Prostate gland (tissue), 2 donors: Measurements from ENCODE around the gene OSBPL3. TPM values are rescaled to one million over a fixed set of nuclear protein-coding genes. Genes with fewer than 3 reads are reported as not detected.

Experiments used
- DNase-seq: peaks from one replicate; pipeline ENCODE4 v3.0.0-alpha.2; 2019; ENCODE audit warnings: low spot score
- H3K27ac ChIP-seq, 2 donors: fragments of 200-600 bp; sonication (generic); 2 replicates each; pipeline ENCODE4 v1.5.1; 2017 to 2019
- H3K27me3 ChIP-seq: fragments of 200-600 bp; sonication (generic); replicated peaks from 2 replicates; pipeline ENCODE4 v1.5.1; 2019; ENCODE audit not compliant: insufficient read depth
- H3K36me3 ChIP-seq, 2 donors: fragments of 200-600 bp; sonication (generic); 1 replicate in 1 of 2; 2 replicates in 1 of 2; pipeline versions ENCODE4 v1.5.1 to v1.8.1; 2017 to 2019
- H3K4me1 ChIP-seq: fragments of 200-600 bp; sonication (generic); replicated peaks from 2 replicates; pipeline ENCODE4 v1.5.1; 2019
- H3K4me3 ChIP-seq, 2 donors: fragments of 200-600 bp; sonication (generic); 2 replicates each; pipeline ENCODE4 v1.5.1; 2017 to 2019
- H3K9me3 ChIP-seq: fragments of 200-600 bp; sonication (generic); 2 replicates; pipeline ENCODE4 v1.5.1; 2017
- CTCF ChIP-seq, 4 experiments: fragments of 200-600 bp in 2 of 4; fragments of 450-650 bp in 2 of 4; sonication (generic) in 2 of 4; IDR thresholded peaks; 1 replicate in 3 of 4; 2 replicates in 1 of 4; pipeline ENCODE4 v1.5.1; 2016 to 2019; ENCODE audit warnings: antibody characterized with exemption in 4 of 4, mild to moderate bottlenecking in 2 of 4, moderate library complexity in 2 of 4
- POLR2A ChIP-seq: fragments of 450-650 bp; IDR thresholded peaks from one replicate; pipeline ENCODE4 v1.6.1; 2016; ENCODE audit warnings: antibody characterized with exemption, mild to moderate bottlenecking
- POLR2AphosphoS5 ChIP-seq: sonication (generic); formaldehyde crosslinking; IDR thresholded peaks from one replicate; pipeline ENCODE4 v1.6.1; 2017; ENCODE audit warnings: antibody characterized with exemption
- WGBS: methylation state at CpG from one replicate; pipeline ENCODE4 v1.1.5; 2018; 5-methylcytosine and 5-hydroxymethylcytosine counted together
- intact Hi-C: fragments of 100-400 bp; cut with DNase I; formaldehyde crosslinking; loops from one replicate; pipeline ENCODE4 v1.14.2; 2022
- total RNA-seq, 2 donors: library from RNA; depleted of rRNA; stranded (reverse); fragments of >200 nt; gene quantifications; one replicate each; pipeline ENCODE4 v1.1.0, GENCODE V29; 2016

Gene OSBPL3
- total RNA-seq, 2 donors from 2014 or later, result 3.1 to 6.3 TPM

- DNase-seq, result no peak
- TF ChIP-seq CTCF (IDR thresholded peaks at IDR 0.05) (no peak), POLR2A (no peak), POLR2AphosphoS5 (no peak)
- no peak overlapping the region for H3K27ac ChIP-seq
- no peaks in the 10 kb centered on the region for H3K27me3 ChIP-seq
- H3K4me1 ChIP-seq, result no peaks in the 10 kb centered on the region
- H3K9me3 ChIP-seq, result no peaks in the 10 kb centered on the region
- intact Hi-C loops, result no loop called here
- no peaks in the 10 kb centered on the region for H3K36me3 ChIP-seq
- 83% methylated on average over 12 of the region's 12 CpGs for WGBS
- no peak overlapping the region for H3K4me3 ChIP-seq
Observed at GRCh38 chr7:24755541-24756407, 224.2 kb downstream of the OSBPL3 start.

- no peak for DNase-seq
Observed at GRCh38 chr7:24754906-24755506, 225.0 kb downstream of the OSBPL3 start.

GRCh38 chr7:24752073-24752800, 227.7 kb downstream of the OSBPL3 start:
- 65% methylated on average over 3 of the region's 3 CpGs for WGBS
- intact Hi-C loops, result no loop called here
- H3K27ac ChIP-seq, result no peak overlapping the region

More at GRCh38 chr7:24754906-24755506, 225.0 kb downstream of the OSBPL3 start:
- TF ChIP-seq CTCF (IDR thresholded peaks at IDR 0.05) (no peak), POLR2AphosphoS5 (no peak), POLR2A (no peak)
- H3K4me3 ChIP-seq, result no peak overlapping the region
- H3K4me1 ChIP-seq, result no peaks in the 10 kb centered on the region
- H3K36me3 ChIP-seq, result no peaks in the 10 kb centered on the region
- intact Hi-C loops, result no loop called here
- H3K9me3 ChIP-seq, result no peaks in the 10 kb centered on the region
- no peak overlapping the region for H3K27ac ChIP-seq
- 79% methylated on average over 3 of the region's 3 CpGs for WGBS
- H3K27me3 ChIP-seq, result no peaks in the 10 kb centered on the region

GRCh38 chr7:24751484-24751883, 228.5 kb downstream of the OSBPL3 start:
- Histone ChIP-seq H3K4me1 (no peaks in the 10 kb centered on the region), H3K36me3 (no peaks in the 10 kb centered on the region), H3K9me3 (no peaks in the 10 kb centered on the region), H3K4me3 (no peak overlapping the region), H3K27ac (no peak overlapping the region), H3K27me3 (no peaks in the 10 kb centered on the region)
- no peak for TF ChIP-seq POLR2A
- no peak for TF ChIP-seq POLR2AphosphoS5
- no peak for TF ChIP-seq CTCF (IDR thresholded peaks at IDR 0.05)
- WGBS, result 91% methylated on average over 1 of the region's 1 CpG
- DNase-seq, result no peak
- intact Hi-C loops, result no loop called here

More at GRCh38 chr7:24752073-24752800, 227.7 kb downstream of the OSBPL3 start:
- H3K4me3 ChIP-seq, result no peak overlapping the region
- no peaks in the 10 kb centered on the region for H3K4me1 ChIP-seq
- no peaks in the 10 kb centered on the region for H3K9me3 ChIP-seq
- DNase-seq, result no peak
- H3K27me3 ChIP-seq, result no peaks in the 10 kb centered on the region
- TF ChIP-seq POLR2AphosphoS5, result no peak
- TF ChIP-seq POLR2A, result no peak
- no peak for TF ChIP-seq CTCF (IDR thresholded peaks at IDR 0.05)
- H3K36me3 ChIP-seq, result no peaks in the 10 kb centered on the region
